LoVo (cell line): ENCODE data around the gene HMCN2.
A peak's percentile ranks its signal among the peaks of the same experiment; 100 is the strongest.
"Not testable (repeated sequence)": the region's sequence is repeated elsewhere in the genome, so short reads cannot be mapped to it uniquely, and the experiment has no call there.

Experiments
- DNase-seq: peaks from one replicate; pipeline ENCODE4 v3.0.0-alpha.2; 2016; ENCODE audit warnings: low spot score

HMCN2 gene

GRCh38 chr9:130432796-130433167, 167.2 kb downstream of the HMCN2 start:
- no peak for DNase-seq

GRCh38 chr9:130433168-130433946, 167.8 kb downstream of the HMCN2 start:
- peak; percentile 63 for DNase-seq

GRCh38 chr9:130433947-130434262, 168.3 kb downstream of the HMCN2 start:
- no peak for DNase-seq

GRCh38 chr9:130434656-130435055, 169.1 kb downstream of the HMCN2 start:
- not testable (repeated sequence) for DNase-seq

GRCh38 chr9:130437011-130437789, 171.6 kb downstream of the HMCN2 start:
- DNase-seq: no peak

GRCh38 chr9:130438382-130438981, 172.9 kb downstream of the HMCN2 start:
- DNase-seq: no peak

GRCh38 chr9:130441031-130441430, 175.5 kb downstream of the HMCN2 start:
- DNase-seq: no peak

- no peak for DNase-seq
Measured at GRCh38 chr9:130442746-130443455, 177.3 kb downstream of the HMCN2 start.

GRCh38 chr9:130443456-130443801, 177.9 kb downstream of the HMCN2 start:
- no peak for DNase-seq

GRCh38 chr9:130443840-130444492, 178.4 kb downstream of the HMCN2 start:
- DNase-seq: no peak

GRCh38 chr9:130444565-130445221, 179.1 kb downstream of the HMCN2 start, which contains the start of gene ASS1:
Gene ASS1 (plus strand): TSS chr9:130444961. CDS start chr9:130452229, 7,268 bp downstream.
- DNase-seq: peak; percentile 85

GRCh38 chr9:130445268-130445983, 179.9 kb downstream of the HMCN2 start:
- DNase-seq: peak; percentile 65

GRCh38 chr9:130446101-130446861, 180.7 kb downstream of the HMCN2 start:
- no peak for DNase-seq

- DNase-seq: no peak
Measured at GRCh38 chr9:130447193-130447816, 181.7 kb downstream of the HMCN2 start.

- DNase-seq: no peak
Measured at GRCh38 chr9:130448035-130448624, 182.6 kb downstream of the HMCN2 start.

- DNase-seq: no peak
Measured at GRCh38 chr9:130448771-130449603, 183.4 kb downstream of the HMCN2 start.

GRCh38 chr9:130450344-130451003, 184.9 kb downstream of the HMCN2 start:
- no peak for DNase-seq

- DNase-seq: no peak
Measured at GRCh38 chr9:130451004-130451390, 185.4 kb downstream of the HMCN2 start.
